ENCODE measurements around the gene OR4D11.

Gene OR4D11

GRCh38 chr11:59550368-59550841, 47.0 kb downstream of the OR4D11 start:
- DNase-seq, result peak; percentile 88 to 90

GRCh38 chr11:59550842-59551658, 47.7 kb downstream of the OR4D11 start:
- peak; percentile 82 to 86 for DNase-seq

- DNase-seq, result no peak
Observed at GRCh38 chr11:59551659-59552521, 48.5 kb downstream of the OR4D11 start.

DNA sequence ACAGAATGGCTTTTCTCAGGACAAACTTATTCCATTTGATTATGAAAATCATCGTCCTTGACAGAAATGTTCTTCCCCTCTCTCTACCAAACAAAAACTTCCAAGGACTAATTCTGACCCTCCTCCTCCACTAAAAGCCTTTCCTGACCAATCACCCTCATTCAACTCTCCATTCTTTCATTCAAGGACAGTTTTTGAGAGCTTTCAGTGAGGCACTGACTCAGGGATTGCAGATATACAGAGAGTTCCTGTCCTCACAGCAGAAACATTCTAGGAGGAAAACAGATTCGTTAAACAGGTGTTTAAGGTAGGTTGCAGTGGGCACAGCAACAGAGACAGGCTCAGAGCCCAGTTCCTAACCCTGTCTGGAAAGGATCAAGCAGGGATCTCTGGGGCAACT, 49.5 kb downstream of the OR4D11 start:
- DNase-seq, result no peak

GRCh38 chr11:59553323-59553722, 49.9 kb downstream of the OR4D11 start:
- no peak for DNase-seq
